GM21423 (cell line): Measurements from ENCODE around the gene TRAPPC12.
A peak's percentile ranks its signal among the peaks of the same experiment; 100 is the strongest.
"Not testable (repeated sequence)": the region's sequence is repeated elsewhere in the genome, so short reads cannot be mapped to it uniquely, and the experiment has no call there.

Experiments
- ATAC-seq: cut with Tn5 transposase; IDR thresholded peaks from one replicate; pipeline ENCODE4 v1.9.1; 2021; ENCODE audit warnings: mild to moderate bottlenecking, moderate library complexity; ENCODE audit not compliant: unreplicated experiment

TRAPPC12 gene

GRCh38 chr2:3483227-3483985 lies 103.9 kb downstream of the TRAPPC12 start:
- peak; percentile 36 for ATAC-seq

DNA sequence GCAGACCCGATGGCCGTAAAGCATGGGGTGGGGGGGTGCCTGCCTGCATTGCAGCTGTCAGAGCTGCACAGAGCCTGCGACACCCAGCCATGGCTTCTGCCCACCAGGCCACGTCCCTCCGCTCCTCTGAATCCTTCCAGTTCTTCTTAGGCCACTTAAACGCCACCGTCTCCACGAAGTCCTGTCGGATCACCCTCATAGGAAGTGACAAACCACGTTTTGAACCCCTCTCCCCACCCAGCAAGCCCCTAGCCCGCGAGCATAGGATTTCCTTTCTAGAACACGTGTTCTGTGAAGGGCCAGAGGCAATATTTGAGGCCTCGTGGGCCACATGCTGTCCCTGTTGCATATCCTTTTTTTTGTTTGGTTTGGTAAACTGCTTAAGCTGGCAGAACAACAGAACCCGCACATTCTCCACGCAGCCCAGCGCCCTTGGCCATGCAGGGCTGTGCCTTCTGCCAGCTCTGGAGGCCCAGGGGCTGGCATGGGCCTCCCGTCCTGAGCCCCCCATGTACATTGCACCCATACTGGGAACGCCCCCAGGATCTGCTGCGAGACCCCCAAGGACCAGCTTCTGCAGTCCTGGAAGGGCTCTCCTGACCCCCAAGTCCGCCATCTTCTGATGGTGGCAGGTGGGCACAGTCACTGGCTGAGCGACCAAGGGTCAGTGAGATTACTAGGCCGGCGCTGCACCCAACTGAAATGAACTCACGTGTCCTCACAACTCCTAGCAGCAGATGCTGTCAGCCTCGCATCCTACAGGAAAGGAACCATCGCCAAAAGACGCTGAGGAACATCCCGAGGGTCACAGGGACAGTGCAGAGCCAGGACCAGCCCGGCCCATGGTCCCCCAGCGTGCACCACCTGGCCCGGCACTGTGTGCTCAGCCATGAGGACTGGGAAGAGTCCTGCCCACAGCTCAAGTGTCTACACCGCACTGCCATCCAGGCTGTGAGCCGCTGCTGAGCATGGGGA lies 104.8 kb downstream of the TRAPPC12 start:
- ATAC-seq, result no peak

GRCh38 chr2:3485166-3485565 lies 105.7 kb downstream of the TRAPPC12 start:
- no peak for ATAC-seq

DNA sequence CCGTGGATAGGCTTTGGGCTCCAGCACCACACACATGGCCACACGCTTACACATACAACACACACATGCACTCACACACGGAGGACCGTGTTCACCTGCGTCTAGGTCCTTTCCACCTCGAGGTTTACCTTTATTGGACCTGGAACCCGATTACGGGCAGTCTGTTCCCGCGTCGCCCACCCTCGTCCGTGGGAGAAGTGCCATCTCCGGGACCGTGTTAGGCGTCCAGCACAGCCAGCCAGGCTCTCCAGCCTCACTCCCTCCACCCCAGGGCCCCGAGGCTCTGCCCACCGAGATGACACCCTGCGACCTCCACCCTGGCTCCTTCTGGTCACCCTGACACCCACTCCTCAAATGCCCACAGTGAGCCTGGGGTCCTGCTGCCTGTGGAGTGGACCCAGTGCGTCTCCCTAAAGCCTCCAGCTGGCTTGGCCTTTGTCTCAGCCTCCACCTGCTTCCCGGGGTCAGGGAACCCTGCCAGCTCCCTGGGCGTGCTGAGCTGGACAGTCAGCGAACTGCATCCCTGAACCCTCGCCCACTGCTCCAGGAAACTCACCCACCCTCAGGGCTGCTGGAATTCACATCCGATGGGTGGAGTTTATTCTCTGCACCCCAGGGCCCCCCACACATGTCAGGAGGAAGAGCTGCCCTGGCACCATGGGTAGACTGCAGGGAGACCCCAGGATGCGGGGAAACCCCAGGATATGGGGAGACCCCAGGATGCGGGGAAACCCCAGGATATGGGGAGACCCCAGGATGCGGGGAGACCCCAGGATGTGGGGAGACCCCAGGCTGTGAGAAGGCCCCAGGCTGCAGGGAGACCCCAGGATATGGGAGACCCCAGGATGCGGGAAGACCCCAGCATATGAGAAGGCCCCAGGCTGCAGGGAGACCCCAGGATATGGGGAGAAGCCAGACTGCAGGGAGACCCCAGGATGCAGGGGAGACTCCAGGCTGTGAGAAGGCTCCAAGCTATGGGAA lies 106.8 kb downstream of the TRAPPC12 start:
- no peak for ATAC-seq

DNA sequence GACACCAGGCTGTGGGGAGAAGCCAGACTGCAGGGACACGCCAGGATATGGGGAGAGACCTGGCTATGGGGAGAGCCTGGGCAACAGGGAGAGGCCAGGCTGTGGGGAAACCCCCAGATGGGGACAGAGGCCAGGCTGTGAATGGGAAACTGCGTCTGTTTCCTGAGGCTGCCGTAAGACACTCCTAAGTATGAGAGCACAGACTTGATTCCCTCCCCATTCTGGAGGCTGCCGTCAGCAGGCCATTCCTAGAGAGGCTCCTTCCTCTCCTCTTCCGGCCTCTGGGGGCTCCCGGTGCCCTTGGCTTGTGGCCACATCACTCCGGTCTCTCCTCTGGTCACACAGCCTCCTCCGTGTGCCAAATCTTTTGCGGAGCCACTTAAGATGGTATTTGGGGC lies 107.5 kb downstream of the TRAPPC12 start:
- ATAC-seq, result no peak

- no peak for ATAC-seq
Measured at GRCh38 chr2:3487432-3487831, 107.9 kb downstream of the TRAPPC12 start.

DNA sequence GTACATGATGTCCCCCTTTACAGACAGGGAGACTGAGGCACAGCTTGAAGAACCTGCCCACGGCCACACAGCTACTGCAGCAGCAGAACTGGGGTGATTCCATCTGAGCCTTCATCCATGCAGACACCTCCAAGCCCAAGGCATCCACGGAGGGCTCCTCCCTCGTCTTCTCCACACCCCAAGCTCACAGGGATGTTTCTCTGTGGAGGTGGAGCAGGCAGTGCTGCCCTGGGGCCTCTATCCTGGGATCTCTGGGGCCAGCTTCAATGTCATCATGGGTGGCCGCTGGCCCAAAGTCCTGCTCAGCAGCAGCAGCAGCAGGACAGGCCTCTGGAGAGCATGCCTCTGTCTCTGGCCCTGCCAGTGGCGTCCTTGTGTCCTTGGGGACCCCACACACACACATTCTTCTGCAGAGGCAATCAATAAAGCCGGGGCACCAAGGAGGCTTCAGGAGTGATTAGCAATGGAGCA lies 108.6 kb downstream of the TRAPPC12 start:
- ATAC-seq, result no peak

- no peak for ATAC-seq
Measured at GRCh38 chr2:3488855-3489763, 109.6 kb downstream of the TRAPPC12 start.

DNA sequence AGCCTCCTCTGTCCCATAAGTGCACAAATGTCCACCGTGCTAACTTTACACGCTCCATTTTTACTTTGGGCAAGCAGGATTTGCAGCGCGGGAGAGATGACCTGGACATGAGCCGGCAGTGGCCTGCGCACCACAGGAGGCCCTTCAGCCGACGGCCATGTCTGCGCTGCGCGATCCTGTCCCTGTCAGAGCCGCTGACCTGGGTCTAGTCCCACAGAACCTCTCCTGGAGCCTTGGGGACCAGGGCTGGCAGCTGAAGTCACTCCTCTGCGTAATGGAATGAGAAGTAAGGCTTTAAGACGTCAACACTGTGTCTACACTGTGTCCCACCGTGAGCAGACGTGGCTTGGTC lies 110.2 kb downstream of the TRAPPC12 start:
- no peak for ATAC-seq

DNA sequence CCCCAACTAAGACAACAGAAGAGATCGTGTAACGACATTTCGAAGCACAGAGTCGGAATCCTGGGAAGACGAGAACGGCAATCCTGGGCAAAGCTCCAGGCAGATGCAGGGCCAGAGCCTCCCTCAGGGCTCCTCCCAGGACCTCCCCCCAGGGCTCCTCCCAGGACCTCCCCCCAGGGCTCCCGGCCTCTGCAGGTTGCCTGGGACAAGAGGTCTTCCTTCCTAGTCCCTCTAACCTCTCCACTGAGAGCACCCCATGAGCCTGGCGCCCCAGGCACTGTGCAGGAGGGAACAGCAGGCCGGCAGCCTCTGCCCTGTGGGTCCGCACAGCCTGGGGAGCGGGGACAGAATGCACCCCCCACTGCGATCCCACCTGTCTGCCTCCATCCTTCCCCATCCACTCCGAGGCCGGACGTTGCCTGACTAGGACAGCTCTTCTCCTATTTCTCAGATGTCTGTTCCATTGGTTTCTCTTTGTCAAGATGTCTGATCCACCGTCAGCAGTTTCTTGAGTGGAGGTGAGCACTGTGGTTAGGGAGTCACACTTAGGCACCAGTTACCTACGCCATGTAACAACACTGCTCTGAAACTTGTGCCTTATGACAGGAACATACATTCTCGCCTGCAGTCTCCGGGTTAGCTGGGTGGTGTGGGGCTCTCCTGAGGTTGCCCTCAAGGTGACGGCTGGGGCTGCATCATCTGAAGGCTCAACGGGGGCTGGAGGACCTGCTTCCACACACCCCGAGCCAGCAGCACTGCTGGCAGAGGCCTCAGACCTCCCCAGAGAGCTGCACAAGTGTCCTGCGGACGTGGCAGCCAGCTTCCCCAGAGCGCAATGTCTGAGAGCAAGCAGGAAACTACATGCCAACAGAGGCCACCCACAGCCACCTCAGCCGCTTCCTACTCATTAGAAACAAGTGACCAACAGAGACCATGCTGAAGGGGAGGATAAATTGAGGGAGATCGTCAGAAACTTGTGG lies 111.0 kb downstream of the TRAPPC12 start:
- no peak for ATAC-seq

- ATAC-seq, result no peak
Measured at GRCh38 chr2:3491306-3491705, 111.8 kb downstream of the TRAPPC12 start.

DNA sequence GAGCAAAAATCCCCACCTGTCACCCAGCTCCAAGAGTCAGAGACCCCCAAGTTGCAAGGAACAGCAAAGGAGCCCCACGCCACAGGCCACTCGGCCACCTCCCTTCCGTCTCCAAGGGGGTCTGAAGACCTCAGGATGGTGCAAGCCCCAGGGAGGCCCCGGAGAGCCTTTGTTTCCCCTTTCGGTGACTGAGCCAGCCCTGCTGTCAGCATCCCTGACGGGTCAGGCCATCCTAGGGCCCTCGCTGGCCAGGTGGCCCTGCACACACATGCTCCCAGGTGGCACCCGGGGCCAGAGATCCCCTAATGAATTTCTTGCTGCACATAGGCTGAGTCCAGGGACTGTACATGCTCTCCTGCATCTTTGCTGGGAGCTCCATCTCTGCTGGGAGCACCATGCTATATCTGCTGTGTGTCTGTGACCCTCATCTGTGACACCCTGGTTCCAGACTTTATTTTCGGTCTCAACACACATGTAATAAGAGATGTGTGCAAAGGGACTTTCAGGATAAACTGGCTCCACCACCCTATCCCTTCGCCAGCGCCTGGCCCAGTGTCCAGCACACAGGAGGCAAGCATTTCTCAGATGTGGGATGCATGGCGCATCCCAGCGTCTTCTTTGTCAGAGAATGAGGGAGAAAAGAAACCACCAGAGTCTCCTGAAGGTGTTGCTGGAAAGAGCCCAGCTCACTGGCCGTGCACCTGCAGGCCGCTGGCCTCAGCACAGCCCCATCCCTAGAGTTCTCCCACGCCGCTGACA lies 112.4 kb downstream of the TRAPPC12 start:
- no peak for ATAC-seq

DNA sequence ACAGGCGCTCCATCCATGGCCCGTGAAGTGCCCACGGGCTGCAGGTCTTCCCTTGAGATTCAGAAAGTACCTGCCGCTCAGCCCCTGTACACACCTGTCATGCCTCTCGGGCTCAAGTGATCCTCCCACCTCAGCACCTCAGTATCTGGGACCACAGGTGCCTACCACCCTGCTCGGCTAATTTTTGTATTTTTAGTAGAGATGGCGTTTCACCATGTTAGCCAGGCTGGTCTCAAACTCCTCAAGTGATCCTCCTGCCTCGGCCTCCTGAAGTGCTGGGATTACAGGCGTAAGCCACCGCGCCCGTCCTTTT lies 112.9 kb downstream of the TRAPPC12 start:
- not testable (repeated sequence) for ATAC-seq

DNA sequence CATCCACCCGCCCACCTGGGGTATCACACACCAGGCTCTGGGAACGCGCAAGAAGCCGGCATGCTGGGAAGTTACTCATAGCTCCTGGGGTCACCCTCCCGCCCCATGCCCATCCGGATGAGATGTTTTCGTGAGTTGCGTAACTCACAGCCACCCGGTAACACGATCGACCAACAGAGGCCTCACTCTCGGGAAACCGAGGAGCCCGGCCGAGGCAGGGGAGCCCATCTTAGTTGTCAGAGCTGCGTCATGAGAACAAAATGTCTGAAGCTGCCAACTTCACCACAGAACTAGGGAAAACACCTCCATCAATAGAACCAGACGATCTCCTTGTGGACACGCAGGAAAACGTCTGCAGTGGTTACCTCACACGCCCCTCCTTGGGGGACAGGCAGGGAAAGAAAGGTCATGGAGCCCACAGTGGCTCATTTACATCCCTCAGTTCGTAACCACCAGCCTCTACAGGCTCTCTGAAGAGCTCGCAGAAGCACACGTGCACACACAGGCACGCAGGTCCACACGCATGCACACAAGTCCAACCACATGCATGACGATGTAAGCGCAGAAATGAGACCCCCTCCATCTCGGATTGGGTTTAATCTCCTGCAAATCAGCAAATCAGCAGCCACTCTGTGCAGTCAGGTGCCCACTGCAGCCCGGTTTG lies 113.6 kb downstream of the TRAPPC12 start:
- no peak for ATAC-seq

DNA sequence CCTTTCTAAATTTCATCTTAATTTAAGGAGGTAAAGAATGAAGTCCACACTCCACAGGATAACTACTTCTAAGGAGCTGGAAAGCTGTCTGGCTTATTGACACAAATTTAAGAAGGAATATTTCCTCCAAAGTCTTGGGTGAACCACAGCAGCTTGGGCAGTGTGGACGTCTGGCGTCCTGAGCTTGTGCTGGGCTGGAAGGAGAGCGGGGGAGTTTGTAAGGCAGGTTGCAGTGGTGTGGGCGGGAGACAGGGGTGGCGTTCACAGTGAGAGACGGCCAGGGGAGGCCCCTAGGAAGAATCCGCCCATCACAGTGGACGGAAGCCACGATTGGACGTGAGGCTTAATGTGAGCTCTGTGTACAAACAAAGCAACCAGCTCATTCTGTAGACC lies 114.1 kb downstream of the TRAPPC12 start:
- no peak for ATAC-seq

- no peak for ATAC-seq
Measured at GRCh38 chr2:3494984-3495666, 115.6 kb downstream of the TRAPPC12 start.

- ATAC-seq, result not testable (repeated sequence)
Measured at GRCh38 chr2:3496708-3497080, 117.2 kb downstream of the TRAPPC12 start.
